SK-N-SH (cell line): ENCODE data around the gene TJP2. TPM values are rescaled to one million over a fixed set of nuclear protein-coding genes. Genes with fewer than 3 reads are reported as not detected.

ENCODE experiments used
- CTCF ChIA-PET: fragments of 300-600, 350-600 bp; formaldehyde crosslinking; extraction: SDS; loops from one replicate; lab custom pipeline; 2021; lab: Yijun Ruan, JAX
- POLR2A ChIA-PET: fragments of 350-600 bp; sonication (Branson Sonifier 250); formaldehyde crosslinking; extraction: SDS; loops from one replicate; lab custom pipeline; 2020; ENCODE audit warnings: antibody characterized with exemption, inconsistent platforms; lab: Yijun Ruan, JAX
- DNase-seq: peaks from one replicate; pipeline ENCODE4 v3.0.0; 2012
- H2AFZ ChIP-seq: fragments of 200-600 bp; sonication (generic); 2 replicates; pipeline ENCODE4 v1.8.1; 2016; ENCODE audit warnings: antibody characterized with exemption, mild to moderate bottlenecking, low read depth
- H3F3A ChIP-seq: fragments of 200-600 bp; sonication (generic); replicated peaks from 2 replicates; pipeline ENCODE3; 2016; ENCODE audit warnings: antibody characterized with exemption, mild to moderate bottlenecking; ENCODE audit not compliant: insufficient read depth
- H3K27ac ChIP-seq, 2 experiments: fragments of 200-500 bp in 1 of 2; fragments of 200-600 bp in 1 of 2; sonication (Bioruptor generic) in 1 of 2; sonication (generic), shearing (Covaris generic) in 1 of 2; 2 replicates each; pipeline versions ENCODE4 v1.5.1 to v1.6.1; 2014 to 2016; ENCODE audit warnings: low read depth in 2 of 2, inconsistent platforms in 1 of 2, low read length in 1 of 2, mild to moderate bottlenecking in 1 of 2, mixed read lengths in 1 of 2
- H3K27me3 ChIP-seq: fragments of 200-600 bp; sonication (generic), shearing (Covaris generic); 2 replicates; pipeline ENCODE4 v1.6.1; 2016; ENCODE audit warnings: mixed run types; ENCODE audit not compliant: insufficient read depth
- H3K36me3 ChIP-seq, 2 experiments: fragments of 200-500 bp in 1 of 2; fragments of 200-600 bp in 1 of 2; sonication (Bioruptor generic) in 1 of 2; sonication (generic) in 1 of 2; replicated peaks in 1 of 2; 2 replicates each; pipeline versions ENCODE3 to v1.5.1; 2014 to 2016; ENCODE audit warnings: low read length in 1 of 2, mild to moderate bottlenecking in 1 of 2; ENCODE audit not compliant: insufficient read depth in 2 of 2, control insufficient read depth in 1 of 2
- H3K4me1 ChIP-seq, 2 experiments: fragments of 200-500 bp in 1 of 2; fragments of 200-600 bp in 1 of 2; sonication (Bioruptor generic) in 1 of 2; sonication (generic), shearing (Covaris generic) in 1 of 2; 2 replicates each; pipeline versions ENCODE4 v1.5.1 to v1.6.1; 2014 to 2016; ENCODE audit warnings: low read depth in 1 of 2, low read length in 1 of 2, mixed run types in 1 of 2; ENCODE audit not compliant: insufficient read depth in 2 of 2, control insufficient read depth in 1 of 2
- H3K4me2 ChIP-seq: fragments of 200-600 bp; sonication (generic), shearing (Covaris generic); 2 replicates; pipeline ENCODE4 v1.6.1; 2017; ENCODE audit warnings: mixed run types
- H3K4me3 ChIP-seq, 2 experiments: fragments of 200-500 bp in 1 of 2; fragments of 200-600 bp in 1 of 2; sonication (Bioruptor generic) in 1 of 2; sonication (generic), shearing (Covaris generic) in 1 of 2; 2 replicates each; pipeline versions ENCODE4 v1.5.1 to v1.8.1; 2014 to 2016; ENCODE audit warnings: low read depth in 2 of 2, inconsistent platforms in 1 of 2, low read length in 1 of 2, mild to moderate bottlenecking in 1 of 2, mixed read lengths in 1 of 2, moderate library complexity in 1 of 2
- H3K79me2 ChIP-seq: fragments of 200-600 bp; sonication (generic); 2 replicates; pipeline ENCODE4 v1.8.1; 2017; ENCODE audit warnings: mild to moderate bottlenecking; ENCODE audit not compliant: insufficient read depth
- H3K9ac ChIP-seq: fragments of 200-600 bp; sonication (generic); 2 replicates; pipeline ENCODE4 v1.6.1; 2017; ENCODE audit warnings: mixed run types
- H3K9me2 ChIP-seq: fragments of 200-600 bp; sonication (generic); 2 replicates; pipeline ENCODE4 v1.6.1; 2017; ENCODE audit warnings: mixed run types
- H3K9me3 ChIP-seq: fragments of 200-600 bp; sonication (generic); 2 replicates; pipeline ENCODE4 v1.6.1; 2017; ENCODE audit warnings: mixed run types, mild to moderate bottlenecking, moderate library complexity
- H4K20me1 ChIP-seq: fragments of 200-600 bp; sonication (generic); 2 replicates; pipeline ENCODE4 v1.6.1; 2017; ENCODE audit warnings: mild to moderate bottlenecking, mixed run types; ENCODE audit not compliant: insufficient read depth
- CHD2 ChIP-seq: fragments of 150-350 bp; IDR thresholded peaks from 2 replicates; pipeline ENCODE4 v1.6.1; 2018; ENCODE audit warnings: low read length; ENCODE audit not compliant: partially characterized antibody
- EP300 ChIP-seq, 2 experiments: IDR thresholded peaks; 2 replicates each; pipeline versions ENCODE4 v1.4.0 to v1.6.1; 2012; ENCODE audit warnings: borderline replicate concordance in 1 of 2, low read depth in 1 of 2, low read length in 1 of 2
- EZH2phosphoT487 ChIP-seq: fragments of 200-600 bp; sonication (generic); IDR thresholded peaks from 2 replicates; pipeline ENCODE4 v1.6.1; 2017; ENCODE audit warnings: low read depth, mixed run types, mild to moderate bottlenecking, antibody characterized with exemption, moderate library complexity, borderline replicate concordance
- FOSL2 ChIP-seq: IDR thresholded peaks from 2 replicates; pipeline ENCODE4 v1.4.0; 2012; ENCODE audit warnings: low read depth, mild to moderate bottlenecking, moderate library complexity, borderline replicate concordance
- FOXJ3 ChIP-seq: sonication (generic); formaldehyde crosslinking; IDR thresholded peaks from 2 replicates; pipeline ENCODE4 v1.5.1; 2020; ENCODE audit warnings: mild to moderate bottlenecking, missing genetic modification reagents
- FOXM1 ChIP-seq: IDR thresholded peaks from 2 replicates; pipeline ENCODE4 v1.4.0; 2012; ENCODE audit warnings: low read depth, mild to moderate bottlenecking
- GABPA ChIP-seq: IDR thresholded peaks from 2 replicates; pipeline ENCODE4 v1.4.0; 2012; ENCODE audit warnings: low read depth, mild to moderate bottlenecking
- IRF3 ChIP-seq: fragments of 150-350 bp; IDR thresholded peaks from 2 replicates; pipeline ENCODE4 v1.6.1; 2016; ENCODE audit warnings: mild to moderate bottlenecking, low read depth, low read length
- JUND ChIP-seq: IDR thresholded peaks from 2 replicates; pipeline ENCODE4 v1.4.0; 2012
- NFIC ChIP-seq: IDR thresholded peaks from 2 replicates; pipeline ENCODE4 v1.4.0; 2012; ENCODE audit warnings: borderline replicate concordance
- NRF1 ChIP-seq: IDR thresholded peaks from 2 replicates; pipeline ENCODE4 v1.6.1; 2012; ENCODE audit warnings: low read depth, mild to moderate bottlenecking, low read length
- RAD21 ChIP-seq: IDR thresholded peaks from 2 replicates; pipeline ENCODE4 v1.6.1; 2012; ENCODE audit warnings: mild to moderate bottlenecking, low read length
- RCOR1 ChIP-seq: fragments of 150-350 bp; IDR thresholded peaks from 2 replicates; pipeline ENCODE4 v1.6.1; 2017; ENCODE audit warnings: antibody characterized with exemption, low read length
- RFX5 ChIP-seq: IDR thresholded peaks from 2 replicates; pipeline ENCODE4 v1.6.1; 2012; ENCODE audit warnings: mild to moderate bottlenecking, improper control_type of control experiment, low read length
- SMC3 ChIP-seq: IDR thresholded peaks from 2 replicates; pipeline ENCODE4 v1.6.1; 2012; ENCODE audit warnings: low read depth, low read length, improper control_type of control experiment
- TAF1 ChIP-seq: IDR thresholded peaks from 2 replicates; pipeline ENCODE4 v1.6.1; 2012; ENCODE audit warnings: low read depth, mild to moderate bottlenecking, low read length, moderate library complexity, borderline replicate concordance
- TCF12 ChIP-seq: IDR thresholded peaks from 2 replicates; pipeline ENCODE4 v1.4.0; 2012
- ZBTB33 ChIP-seq: IDR thresholded peaks from 2 replicates; pipeline ENCODE4 v1.4.0; 2012; ENCODE audit warnings: low read depth, borderline replicate concordance
- WGBS: methylation state at CpG from one replicate; pipeline ENCODE4 v1.1.6; 2017; ENCODE audit warnings: low lambda C conversion rate; 5-methylcytosine and 5-hydroxymethylcytosine counted together
- polyA plus RNA-seq, 3 experiments: library from polyadenylated mRNA; depleted of rRNA; stranded (reverse); fragments of >200 nt; gene quantifications; 2 replicates each; pipeline ENCODE4 v1.2.3, GENCODE V29; 2012
- TF ChIP-seq, protein P1 (sequence below): IDR thresholded peaks from 2 replicates; pipeline ENCODE4 v1.4.0; 2012; ENCODE audit warnings: low read depth

Gene TJP2
- polyA plus RNA-seq, 1 of the 3 experiments (the other 2 are of a cell fraction), result 17.7 TPM

DNA sequence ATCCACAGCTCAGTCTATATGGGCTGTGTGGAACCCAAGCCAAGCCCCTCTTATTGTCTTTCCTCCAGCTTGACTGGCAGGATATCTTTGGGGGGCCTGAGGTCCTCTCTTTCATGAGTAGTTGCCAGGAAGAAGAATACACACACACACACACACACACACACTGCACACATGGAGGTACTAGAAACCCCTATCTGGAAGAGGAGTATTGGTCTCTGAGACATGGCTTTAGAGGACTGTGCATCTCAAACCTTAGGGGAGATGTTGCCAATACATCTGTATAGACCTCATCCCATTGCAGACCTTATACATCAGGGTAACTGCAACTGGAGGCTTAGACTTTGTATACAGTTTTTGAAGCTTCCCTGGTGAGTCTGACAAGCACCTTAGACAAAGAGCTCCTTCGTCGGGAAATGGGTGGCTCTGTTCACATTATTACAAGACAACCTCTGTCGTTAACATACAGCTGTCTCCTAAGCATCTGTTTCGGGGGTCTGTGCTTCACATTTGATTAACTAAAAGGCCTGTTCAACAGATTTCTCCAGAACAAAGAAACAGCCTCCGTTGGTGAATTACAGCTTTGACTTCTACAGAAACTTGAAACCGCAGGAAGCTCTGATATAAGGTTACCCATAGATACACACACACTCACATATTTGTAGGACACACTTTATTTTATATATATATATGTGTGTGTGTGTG lies 145.4 kb downstream of the TJP2 start:
- POLR2A ChIA-PET, result no interaction called here
- CTCF ChIA-PET, result no interaction called here

More for the DNA sequence above, 145.4 kb downstream of the TJP2 start:
- Histone ChIP-seq H3K36me3 (no peaks in the 10 kb centered on the region), H3K79me2 (no peaks in the 10 kb centered on the region), H3K4me3 (no peak overlapping the region), H3K27ac (no peak overlapping the region), H3K9ac (no peak overlapping the region), H3K27me3 (peaks cover 47% of the 10 kb centered on the region), H3K4me2 (no peak overlapping the region), H2AFZ (no peak overlapping the region), H4K20me1 (no peaks in the 10 kb centered on the region), H3K9me2 (no peaks in the 10 kb centered on the region), H3K4me1 (no peaks in the 10 kb centered on the region; a peak in 1 of 4 replicates), H3F3A (no peaks in the 10 kb centered on the region), H3K9me3 (no peaks in the 10 kb centered on the region)
- DNase-seq, result no peak
- TF ChIP-seq SMC3 (no peak), CHD2 (no peak), NRF1 (no peak), ZBTB33 (no peak), TCF12 (no peak), TAF1 (no peak), IRF3 (no peak), EP300 (IDR thresholded peaks at IDR 0.05; ENCODE audit: borderline replicate concordance in 1 of 2, low read depth in 1 of 2, low read length in 1 of 2) (no peak), RAD21 (no peak), RFX5 (no peak), RCOR1 (no peak), JUND (no peak), EZH2phosphoT487 (no peak), FOXM1 (no peak), GABPA (no peak), FOSL2 (no peak), NFIC (no peak), FOXJ3 (CRISPR knock-in tag) (no peak)
- TF ChIP-seq, protein P1, sequence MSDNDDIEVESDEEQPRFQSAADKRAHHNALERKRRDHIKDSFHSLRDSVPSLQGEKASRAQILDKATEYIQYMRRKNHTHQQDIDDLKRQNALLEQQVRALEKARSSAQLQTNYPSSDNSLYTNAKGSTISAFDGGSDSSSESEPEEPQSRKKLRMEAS, result no peak
- WGBS, result 43% methylated on average over 6 of the region's 6 CpGs
